ENCODE data around the gene HSPB2. TPM values are rescaled to one million over a fixed set of nuclear protein-coding genes. Genes with fewer than 3 reads are reported as not detected.

Gene HSPB2
- total RNA-seq, 4 donors from 2014 or later, result 1.3 TPM; not detected in 3

DNA sequence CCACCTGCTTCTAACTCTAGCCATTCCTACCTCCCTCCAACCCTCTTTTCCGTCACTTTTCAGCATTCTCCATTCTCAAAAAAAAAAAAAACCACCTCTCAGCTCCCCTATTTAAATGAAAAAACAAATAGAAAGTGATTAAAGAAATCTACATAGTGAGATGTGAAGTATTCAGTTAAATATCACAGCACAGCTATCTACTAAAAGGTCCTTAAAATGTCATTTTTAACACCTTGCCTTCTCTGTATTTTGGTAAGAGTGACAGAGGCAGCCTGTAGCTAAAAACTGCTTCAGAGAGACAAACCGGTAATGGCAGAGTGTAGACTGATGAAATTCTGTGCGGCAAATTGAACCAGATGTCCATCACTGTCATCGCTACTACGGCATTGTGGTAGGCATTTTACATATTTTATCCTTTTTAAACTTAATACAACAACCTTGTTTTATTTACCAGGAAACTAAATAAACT is 40.8 kb upstream of the HSPB2 start:
- intact Hi-C loops (cut with DNase I; ENCODE audit: low total_unique reads) (no loop called here), in situ Hi-C loops (cut with MboI; ENCODE audit: low pct_ligation_motif_present in 1 of 4, low pct_unique_long_range_greater_than_20kb in 1 of 4, low sequenced_read_pairs in 3 of 4) (loop anchor here in 2 of 4 donors (10.0 kb wide), 3 partner anchors 53 to 213 kb away; partner anchors contain the start of genes SDHD (in 1 of the 2) and TIMM8B (in 1 of the 2))
- peak overlapping the region; percentile 89 to 96 (median 94) for H3K27ac ChIP-seq
- no peak for TF ChIP-seq CTCF (IDR thresholded peaks at IDR 0.05)
- no peak for TF ChIP-seq POLR2A (IDR thresholded peaks at IDR 0.05)
- TF ChIP-seq POLR2AphosphoS5 (IDR thresholded peaks at IDR 0.05), result no peak
- no peak for TF ChIP-seq EP300 (IDR thresholded peaks at IDR 0.05; ENCODE audit: low read depth)
- H3K36me3 ChIP-seq, result peaks cover 0 to 13% (median 4%) of the 10 kb centered on the region in 4 donors
- H3K9me3 ChIP-seq, result no peaks in the 10 kb centered on the region
- H3K4me3 ChIP-seq, result peak overlapping the region; percentile 85 to 96 (median 94)
- H3K4me1 ChIP-seq, result peaks cover 0 to 14% (median 11%) of the 10 kb centered on the region in 4 donors
- no peaks in the 10 kb centered on the region for H3K27me3 ChIP-seq
- no peak for DNase-seq
- WGBS, 2 donors (ENCODE audit: low coverage in 1 of 2), result 51 to 52% methylated on average over 5 of the region's 5 CpGs

GRCh38 chr11:111878385-111878848 is 34.1 kb upstream of the HSPB2 start:
- Histone ChIP-seq H3K9me3 (no peaks in the 10 kb centered on the region), H3K27ac (peak overlapping the region; percentile 88 to 96 (median 92)), H3K4me3 (peak overlapping the region; percentile 48 to 58 (median 49)), H3K36me3 (no peaks in the 10 kb centered on the region), H3K27me3 (no peaks in the 10 kb centered on the region), H3K4me1 (peaks cover 6 to 16% (median 9%) of the 10 kb centered on the region in 4 donors)
- intact Hi-C loops (cut with DNase I; ENCODE audit: low total_unique reads), result loop anchor here (5.0 kb wide), 1 partner anchor 99 kb away; no protein-coding TSS in a partner anchor
- no peak for DNase-seq
- 0 to 1% methylated on average over 2 to 13 of the region's 13 CpGs for WGBS, 2 donors (ENCODE audit: low coverage in 1 of 2)
- no peak for TF ChIP-seq POLR2AphosphoS5 (IDR thresholded peaks at IDR 0.05)
- TF ChIP-seq CTCF (IDR thresholded peaks at IDR 0.05), result no peak
- no peak for TF ChIP-seq POLR2A (IDR thresholded peaks at IDR 0.05)
- no peak for TF ChIP-seq EP300 (IDR thresholded peaks at IDR 0.05; ENCODE audit: low read depth)
- in situ Hi-C loops (cut with MboI; ENCODE audit: low pct_ligation_motif_present in 1 of 4, low pct_unique_long_range_greater_than_20kb in 1 of 4, low sequenced_read_pairs in 3 of 4), result loop anchor here in 2 of 4 donors (10.0 kb wide), 3 partner anchors 46 to 206 kb away; partner anchors contain the start of genes SDHD (in 1 of the 2) and TIMM8B (in 1 of the 2)

GRCh38 chr11:111878849-111879636 is 33.5 kb upstream of the HSPB2 start, which contains the start of the genes CFAP68 and FDXACB1:
TSS of gene CFAP68 (plus strand) at chr11:111879541. CDS start at chr11:111879561, 20 bp downstream.
TSS of gene FDXACB1 (minus strand) at chr11:111879165. CDS start at chr11:111879132, 33 bp downstream.
- peak within 1 kb of the TSS; percentile 88 to 96 (median 92) for H3K27ac ChIP-seq
- TF ChIP-seq POLR2AphosphoS5 (IDR thresholded peaks at IDR 0.05) (peak; percentile 33 to 80 (median 71)), EP300 (IDR thresholded peaks at IDR 0.05; ENCODE audit: low read depth) (peak; percentile 21), POLR2A (IDR thresholded peaks at IDR 0.05) (peak; percentile 51), CTCF (IDR thresholded peaks at IDR 0.05) (peak; percentile 94 to 99 (median 98))
- H3K36me3 ChIP-seq, result no peaks in the 10 kb centered on the region
- intact Hi-C loops (cut with DNase I; ENCODE audit: low total_unique reads) (loop anchor here (5.0 kb wide), 1 partner anchor 98 kb away; no protein-coding TSS in a partner anchor), in situ Hi-C loops (cut with MboI; ENCODE audit: low pct_ligation_motif_present in 1 of 4, low pct_unique_long_range_greater_than_20kb in 1 of 4, low sequenced_read_pairs in 3 of 4) (loop anchor here in 2 of 4 donors (10.0 kb wide), 3 partner anchors 46 to 206 kb away; partner anchors contain the start of genes SDHD (in 1 of the 2) and TIMM8B (in 1 of the 2))
- H3K9me3 ChIP-seq, result no peaks in the 10 kb centered on the region
- peak; percentile 97 for DNase-seq
- peak within 1 kb of the TSS; percentile 48 to 58 (median 49) for H3K4me3 ChIP-seq
- H3K4me1 ChIP-seq, result peaks cover 6 to 16% (median 9%) of the 10 kb centered on the region in 4 donors
- 1% methylated on average over 52 of the region's 55 CpGs; no CpG with 5 or more reads in 1 of the 2 donors for WGBS, 2 donors (ENCODE audit: low coverage in 1 of 2)
- H3K27me3 ChIP-seq, result no peaks in the 10 kb centered on the region

- no peak for DNase-seq
- Histone ChIP-seq H3K4me3 (peak overlapping the region; percentile 42 to 58 (median 48)), H3K4me1 (peaks cover 6 to 16% (median 9%) of the 10 kb centered on the region in 4 donors), H3K27ac (peak overlapping the region; percentile 88 to 96 (median 92)), H3K36me3 (no peaks in the 10 kb centered on the region), H3K9me3 (no peaks in the 10 kb centered on the region), H3K27me3 (no peaks in the 10 kb centered on the region)
- TF ChIP-seq CTCF (IDR thresholded peaks at IDR 0.05) (no peak), POLR2A (IDR thresholded peaks at IDR 0.05) (no peak), EP300 (IDR thresholded peaks at IDR 0.05; ENCODE audit: low read depth) (no peak), POLR2AphosphoS5 (IDR thresholded peaks at IDR 0.05) (no peak)
- WGBS, 2 donors (ENCODE audit: low coverage in 1 of 2), result 39 to 86% methylated on average over 1 to 6 of the region's 6 CpGs
- intact Hi-C loops (cut with DNase I; ENCODE audit: low total_unique reads) (loop anchor here (5.0 kb wide), 1 partner anchor 98 kb away; no protein-coding TSS in a partner anchor), in situ Hi-C loops (cut with MboI; ENCODE audit: low pct_ligation_motif_present in 1 of 4, low pct_unique_long_range_greater_than_20kb in 1 of 4, low sequenced_read_pairs in 3 of 4) (loop anchor here in 2 of 4 donors (10.0 kb wide), 3 partner anchors 45 to 205 kb away; partner anchors contain the start of genes SDHD (in 1 of the 2) and TIMM8B (in 1 of the 2))
Measured at GRCh38 chr11:111879637-111879960, 32.9 kb upstream of the HSPB2 start.
